ENCODE data around the gene NCOA7. TPM values are rescaled to one million over a fixed set of nuclear protein-coding genes. Genes with fewer than 3 reads are reported as not detected.

NCOA7 gene
- total RNA-seq, 1 donor from 2014 or later, result 7.7 TPM

- H3K9me3 ChIP-seq (ENCODE audit: low read depth), result no peaks in the 10 kb centered on the region
- Mint-ChIP-seq H3K4me3 (no peak overlapping the region), H3K27ac (no peak overlapping the region)
Observed at GRCh38 chr6:125882243-125882642, 91.5 kb downstream of the NCOA7 start.

GRCh38 chr6:125884634-125885371, 94.0 kb downstream of the NCOA7 start:
- Histone ChIP-seq H4K20me1 (ENCODE audit: low read depth) (no peaks in the 10 kb centered on the region), H3K36me3 (no peaks in the 10 kb centered on the region), H3K4me1 (no peaks in the 10 kb centered on the region), H3K79me2 (ENCODE audit: low read depth) (no peaks in the 10 kb centered on the region), H3K27ac (no peak overlapping the region), H2AFZ (replicated peaks) (no peak overlapping the region), H3K4me2 (no peak overlapping the region), H3K9me3 (ENCODE audit: low read depth) (no peaks in the 10 kb centered on the region), H3F3A (ENCODE audit: low read depth) (no peaks in the 10 kb centered on the region), H3K9ac (no peak overlapping the region), H3K27me3 (no peaks in the 10 kb centered on the region), H3K4me3 (no peak overlapping the region)
- Mint-ChIP-seq H3K4me1 (no peaks in the 10 kb centered on the region), H3K36me3 (no peaks in the 10 kb centered on the region), H3K27me3 (ENCODE audit: insufficient read depth, low read depth) (no peaks in the 10 kb centered on the region), H3K9me3 (no peaks in the 10 kb centered on the region), H3K27ac (no peak overlapping the region), H3K4me3 (no peak overlapping the region)
- no peak for DNase-seq (ENCODE audit: low spot score)
- TF ChIP-seq EZH2phosphoT487 (IDR thresholded peaks at IDR 0.05) (no peak), EZH2 (IDR thresholded peaks at IDR 0.05) (no peak), CTCF (IDR thresholded peaks at IDR 0.05) (no peak)

More at GRCh38 chr6:125882243-125882642, 91.5 kb downstream of the NCOA7 start:
- H3K36me3 ChIP-seq, result no peaks in the 10 kb centered on the region
- Mint-ChIP-seq H3K27me3 (ENCODE audit: insufficient read depth, low read depth) (no peaks in the 10 kb centered on the region), H3K9me3 (no peaks in the 10 kb centered on the region), H3K36me3 (no peaks in the 10 kb centered on the region), H3K4me1 (no peaks in the 10 kb centered on the region)
- no peak for TF ChIP-seq EZH2phosphoT487 (IDR thresholded peaks at IDR 0.05)
- TF ChIP-seq CTCF (IDR thresholded peaks at IDR 0.05), result no peak
- no peak for TF ChIP-seq EZH2 (IDR thresholded peaks at IDR 0.05)
- DNase-seq (ENCODE audit: low spot score), result no peak
- H3K4me1 ChIP-seq, result no peaks in the 10 kb centered on the region
- H3K27ac ChIP-seq, result no peak overlapping the region
- H3K79me2 ChIP-seq (ENCODE audit: low read depth), result no peaks in the 10 kb centered on the region
- no peaks in the 10 kb centered on the region for H4K20me1 ChIP-seq (ENCODE audit: low read depth)
- no peaks in the 10 kb centered on the region for H3F3A ChIP-seq (ENCODE audit: low read depth)
- H3K9ac ChIP-seq, result no peak overlapping the region
- H3K27me3 ChIP-seq, result no peaks in the 10 kb centered on the region
- no peak overlapping the region for H3K4me3 ChIP-seq
- H3K4me2 ChIP-seq, result no peak overlapping the region
- no peak overlapping the region for H2AFZ ChIP-seq (replicated peaks)

- Histone ChIP-seq H3K27me3 (no peaks in the 10 kb centered on the region), H3K9me3 (ENCODE audit: low read depth) (no peaks in the 10 kb centered on the region), H3K36me3 (no peaks in the 10 kb centered on the region), H3K4me3 (no peak overlapping the region), H3K27ac (no peak overlapping the region), H3K9ac (no peak overlapping the region), H3K4me1 (no peaks in the 10 kb centered on the region), H3F3A (ENCODE audit: low read depth) (no peaks in the 10 kb centered on the region), H2AFZ (replicated peaks) (no peak overlapping the region), H4K20me1 (ENCODE audit: low read depth) (no peaks in the 10 kb centered on the region), H3K79me2 (ENCODE audit: low read depth) (no peaks in the 10 kb centered on the region), H3K4me2 (no peak overlapping the region)
- no peaks in the 10 kb centered on the region for H3K4me1 Mint-ChIP-seq
- H3K27ac Mint-ChIP-seq, result no peak overlapping the region
- DNase-seq (ENCODE audit: low spot score), result no peak
- no peak overlapping the region for H3K4me3 Mint-ChIP-seq
- no peaks in the 10 kb centered on the region for H3K27me3 Mint-ChIP-seq (ENCODE audit: insufficient read depth, low read depth)
- no peak for TF ChIP-seq EZH2 (IDR thresholded peaks at IDR 0.05)
- TF ChIP-seq EZH2phosphoT487 (IDR thresholded peaks at IDR 0.05), result no peak
- TF ChIP-seq CTCF (IDR thresholded peaks at IDR 0.05), result no peak
- no peaks in the 10 kb centered on the region for H3K36me3 Mint-ChIP-seq
- no peaks in the 10 kb centered on the region for H3K9me3 Mint-ChIP-seq
Observed at GRCh38 chr6:125886021-125886420, 95.3 kb downstream of the NCOA7 start.
